PFSK-1 (cell line): Measurements from ENCODE around the gene SDK1.

Source experiments
- POLR2AphosphoS5 ChIP-seq: IDR thresholded peaks from 2 replicates; pipeline ENCODE4 v1.6.1; 2012; ENCODE audit warnings: low read depth, mild to moderate bottlenecking, control low read depth, low read length, moderate library complexity
- SIN3A ChIP-seq: IDR thresholded peaks from 2 replicates; pipeline ENCODE4 v1.6.1; 2012; ENCODE audit warnings: mild to moderate bottlenecking, low read length, moderate library complexity, borderline replicate concordance; ENCODE audit not compliant: insufficient read depth

GRCh38 chr7:4168541-4168940, 867.5 kb downstream of the SDK1 start:
- TF ChIP-seq POLR2AphosphoS5 (no peak), SIN3A (no peak)
